Measurements from ENCODE around the gene LYRM1. TPM values are rescaled to one million over a fixed set of nuclear protein-coding genes. Genes with fewer than 3 reads are reported as not detected.
A peak's percentile ranks its signal among the peaks of the same experiment; 100 is the strongest.

LYRM1 gene
- total RNA-seq, 1 donor from 2014 or later = 31.7 TPM

GRCh38 chr16:20903116-20903898, 2.7 kb downstream of the LYRM1 start:
- TF ChIP-seq CTCF (conservative IDR thresholded peaks at IDR 0.05) = no peak
- H3K27ac Mint-ChIP-seq = peak overlapping the region; percentile 85
- no peak for DNase-seq (ENCODE audit: extremely low spot score, unreplicated experiment)
- H3K36me3 Mint-ChIP-seq = peaks cover 10% of the 10 kb centered on the region
- peaks cover 51% of the 10 kb centered on the region for H3K4me1 Mint-ChIP-seq (ENCODE audit: unreplicated experiment)
- H3K9me3 Mint-ChIP-seq = no peaks in the 10 kb centered on the region
- H3K27me3 Mint-ChIP-seq = no peaks in the 10 kb centered on the region
- peak overlapping the region; percentile 46 for H3K4me3 Mint-ChIP-seq

- H3K9me3 Mint-ChIP-seq = no peaks in the 10 kb centered on the region
- peaks cover 46% of the 10 kb centered on the region for H3K4me1 Mint-ChIP-seq (ENCODE audit: unreplicated experiment)
- H3K36me3 Mint-ChIP-seq = peaks cover 10% of the 10 kb centered on the region
- peak overlapping the region; percentile 46 for H3K4me3 Mint-ChIP-seq
- no peak for DNase-seq (ENCODE audit: extremely low spot score, unreplicated experiment)
- TF ChIP-seq CTCF (conservative IDR thresholded peaks at IDR 0.05) = no peak
- H3K27me3 Mint-ChIP-seq = no peaks in the 10 kb centered on the region
- H3K27ac Mint-ChIP-seq = peak overlapping the region; percentile 85
Observed at GRCh38 chr16:20903899-20904506, 3.4 kb downstream of the LYRM1 start.

- Mint-ChIP-seq H3K27me3 (no peaks in the 10 kb centered on the region), H3K27ac (peak overlapping the region; percentile 85), H3K4me3 (peak overlapping the region; percentile 46), H3K4me1 (ENCODE audit: unreplicated experiment) (peaks cover 44% of the 10 kb centered on the region), H3K9me3 (no peaks in the 10 kb centered on the region), H3K36me3 (peaks cover 10% of the 10 kb centered on the region)
- no peak for TF ChIP-seq CTCF (conservative IDR thresholded peaks at IDR 0.05)
- no peak for DNase-seq (ENCODE audit: extremely low spot score, unreplicated experiment)
Observed at GRCh38 chr16:20904507-20905081, 4.0 kb downstream of the LYRM1 start.

- Mint-ChIP-seq H3K4me3 (no peak overlapping the region), H3K36me3 (peaks cover 10% of the 10 kb centered on the region), H3K27me3 (no peaks in the 10 kb centered on the region), H3K9me3 (no peaks in the 10 kb centered on the region), H3K4me1 (ENCODE audit: unreplicated experiment) (peaks cover 44% of the 10 kb centered on the region), H3K27ac (no peak overlapping the region)
- DNase-seq (ENCODE audit: extremely low spot score, unreplicated experiment) = no peak
- no peak for TF ChIP-seq CTCF (conservative IDR thresholded peaks at IDR 0.05)
Observed at GRCh38 chr16:20905576-20905975, 5.0 kb downstream of the LYRM1 start.

GRCh38 chr16:20906341-20907255, 6.0 kb downstream of the LYRM1 start:
- Mint-ChIP-seq H3K4me3 (no peak overlapping the region), H3K27me3 (no peaks in the 10 kb centered on the region), H3K4me1 (ENCODE audit: unreplicated experiment) (peaks cover 38% of the 10 kb centered on the region), H3K9me3 (no peaks in the 10 kb centered on the region), H3K27ac (no peak overlapping the region), H3K36me3 (peaks cover 7% of the 10 kb centered on the region)
- no peak for DNase-seq (ENCODE audit: extremely low spot score, unreplicated experiment)
- TF ChIP-seq CTCF (conservative IDR thresholded peaks at IDR 0.05) = no peak

All from type B pancreatic cell (in vitro differentiated cells).